Transverse colon (tissue), 3 donors: ENCODE measurements around the gene ENPP5.

ENCODE experiments used
- CTCF ChIP-seq, 5 experiments: fragments of 200-600 bp in 3 of 5; fragments of 450-650 bp in 2 of 5; sonication (generic) in 3 of 5; IDR thresholded peaks; 1 replicate in 2 of 5; 2 replicates in 3 of 5; pipeline ENCODE4 v1.5.1; 2016 to 2017; ENCODE audit warnings: antibody characterized with exemption in 5 of 5, inconsistent platforms in 3 of 5, mild to moderate bottlenecking in 2 of 5, moderate library complexity in 1 of 5
- EP300 ChIP-seq: sonication (generic); formaldehyde crosslinking; IDR thresholded peaks from one replicate; pipeline ENCODE4 v1.6.1; 2017; ENCODE audit warnings: antibody characterized with exemption, low read depth
- POLR2A ChIP-seq: fragments of 450-650 bp; IDR thresholded peaks from one replicate; pipeline ENCODE4 v1.6.1; 2016; ENCODE audit warnings: antibody characterized with exemption, mild to moderate bottlenecking, moderate library complexity

- TF ChIP-seq EP300: no peak
- no peak for TF ChIP-seq CTCF (IDR thresholded peaks at IDR 0.05)
- no peak for TF ChIP-seq POLR2A
These were observed 40.1 kb downstream of the ENPP5 start for GRCh38 chr6:46130666-46131065.
